GM12801 (cell line): Measurements from ENCODE around the gene SEMA5A.

Source experiments
- CTCF ChIP-seq: IDR thresholded peaks from one replicate; pipeline ENCODE4 v1.5.1; 2011; ENCODE audit warnings: control low read depth; ENCODE audit not compliant: insufficient read length; ENCODE audit errors: extremely low read depth

Gene SEMA5A

GRCh38 chr5:9125852-9126251 lies 420.0 kb downstream of the SEMA5A start:
- no peak for TF ChIP-seq CTCF

GRCh38 chr5:9124838-9125237 lies 421.0 kb downstream of the SEMA5A start:
- no peak for TF ChIP-seq CTCF

GRCh38 chr5:9124071-9124470 lies 421.8 kb downstream of the SEMA5A start:
- TF ChIP-seq CTCF: no peak

- no peak for TF ChIP-seq CTCF
Observed at GRCh38 chr5:9122528-9122927, 423.3 kb downstream of the SEMA5A start.

GRCh38 chr5:9121597-9121996 lies 424.3 kb downstream of the SEMA5A start:
- no peak for TF ChIP-seq CTCF

- no peak for TF ChIP-seq CTCF
Observed at GRCh38 chr5:9118852-9119251, 427.0 kb downstream of the SEMA5A start.

GRCh38 chr5:9115093-9115492 lies 430.8 kb downstream of the SEMA5A start:
- TF ChIP-seq CTCF: no peak
